HG03159 (cell line): ENCODE data around the gene MAP4.

Experiments
- ATAC-seq: cut with Tn5 transposase; IDR thresholded peaks from one replicate; pipeline ENCODE4 v1.9.1; 2021; ENCODE audit warnings: mild to moderate bottlenecking, moderate library complexity; ENCODE audit not compliant: unreplicated experiment

The MAP4 gene

GRCh38 chr3:47964740-47965139 is 51.5 kb downstream of the MAP4 start:
- ATAC-seq, result no peak

GRCh38 chr3:47961815-47962606 is 54.2 kb downstream of the MAP4 start:
- no peak for ATAC-seq

- no peak for ATAC-seq
Measured at GRCh38 chr3:47961036-47961435, 55.2 kb downstream of the MAP4 start.

GRCh38 chr3:47956521-47956920 is 59.7 kb downstream of the MAP4 start:
- ATAC-seq, result no peak

- ATAC-seq, result no peak
Measured at GRCh38 chr3:47954567-47954966, 61.6 kb downstream of the MAP4 start.

GRCh38 chr3:47950453-47951169 is 65.6 kb downstream of the MAP4 start:
- ATAC-seq, result peak; percentile 41

- ATAC-seq, result peak; percentile 57
Measured at GRCh38 chr3:47949979-47950378, 66.2 kb downstream of the MAP4 start.

GRCh38 chr3:47940232-47940631 is 76.0 kb downstream of the MAP4 start:
- no peak for ATAC-seq

- ATAC-seq, result no peak
Measured at GRCh38 chr3:47932421-47932820, 83.8 kb downstream of the MAP4 start.

GRCh38 chr3:47930979-47931378 is 85.2 kb downstream of the MAP4 start:
- no peak for ATAC-seq

GRCh38 chr3:47916696-47917095 is 99.5 kb downstream of the MAP4 start:
- no peak for ATAC-seq

GRCh38 chr3:47916201-47916600 is 100.0 kb downstream of the MAP4 start:
- ATAC-seq, result no peak

GRCh38 chr3:47912006-47912504 is 104.2 kb downstream of the MAP4 start:
- ATAC-seq, result no peak

GRCh38 chr3:47910777-47911440 is 105.3 kb downstream of the MAP4 start:
- ATAC-seq, result no peak

GRCh38 chr3:47910233-47910632 is 106.0 kb downstream of the MAP4 start:
- ATAC-seq, result no peak

- ATAC-seq, result no peak
Measured at GRCh38 chr3:47909607-47910006, 106.6 kb downstream of the MAP4 start.

GRCh38 chr3:47908744-47909143 is 107.5 kb downstream of the MAP4 start:
- ATAC-seq, result no peak

- no peak for ATAC-seq
Measured at GRCh38 chr3:47907784-47908183, 108.4 kb downstream of the MAP4 start.

GRCh38 chr3:47902746-47903145 is 113.5 kb downstream of the MAP4 start:
- ATAC-seq, result no peak

- ATAC-seq, result no peak
Measured at GRCh38 chr3:47901280-47901833, 114.9 kb downstream of the MAP4 start.

- ATAC-seq, result no peak
Measured at GRCh38 chr3:47899495-47900108, 116.6 kb downstream of the MAP4 start.
